OCI-LY1 (cell line): ENCODE results near the gene RRN3.
A peak's percentile ranks its signal among the peaks of the same experiment; 100 is the strongest.
"Not testable (repeated sequence)": the region's sequence is repeated elsewhere in the genome, so short reads cannot be mapped to it uniquely, and the experiment has no call there.

Experiments used
- H2AFZ ChIP-seq: fragments of 200-600 bp; sonication (generic), shearing (Covaris generic); 2 replicates; pipeline ENCODE4 v1.6.0; 2014; ENCODE audit warnings: antibody characterized with exemption, mild to moderate bottlenecking, low read length
- H3F3A ChIP-seq: fragments of 200-600 bp; sonication (generic), shearing (Covaris generic); 2 replicates; pipeline ENCODE4 v1.6.0; 2014; ENCODE audit warnings: mild to moderate bottlenecking, antibody characterized with exemption, low read length, moderate library complexity; ENCODE audit not compliant: insufficient read depth
- H3K27ac ChIP-seq: fragments of 200-600 bp; sonication (generic); 2 replicates; pipeline ENCODE4 v1.5.1; 2014; ENCODE audit warnings: low read length, mixed run types, mild to moderate bottlenecking, low read depth; ENCODE audit not compliant: poor library complexity, severe bottlenecking
- H3K27me3 ChIP-seq: fragments of 200-600 bp; sonication (generic); 2 replicates; pipeline ENCODE4 v1.6.0; 2014; ENCODE audit warnings: antibody characterized with exemption, mild to moderate bottlenecking, low read length, moderate library complexity; ENCODE audit not compliant: insufficient read depth
- H3K36me3 ChIP-seq: fragments of 200-600 bp; sonication (generic); 2 replicates; pipeline ENCODE4 v1.6.1; 2014; ENCODE audit warnings: mild to moderate bottlenecking, antibody characterized with exemption, low read length, moderate library complexity, mixed read lengths; ENCODE audit not compliant: insufficient read depth
- H3K4me1 ChIP-seq: fragments of 200-600 bp; sonication (generic); 2 replicates; pipeline ENCODE4 v1.5.1; 2014; ENCODE audit warnings: mild to moderate bottlenecking, low read length, moderate library complexity; ENCODE audit not compliant: insufficient read depth, severe bottlenecking
- H3K4me2 ChIP-seq: fragments of 200-600 bp; sonication (generic), shearing (Covaris generic); 2 replicates; pipeline ENCODE4 v1.6.1; 2014; ENCODE audit warnings: low read length
- H3K4me3 ChIP-seq: fragments of 200-600 bp; sonication (generic); 2 replicates; pipeline ENCODE4 v1.5.1; 2014; ENCODE audit warnings: low read length, low read depth, mild to moderate bottlenecking, mixed read lengths; ENCODE audit not compliant: poor library complexity, severe bottlenecking
- H3K79me2 ChIP-seq: fragments of 200-600 bp; shearing (Covaris generic); 2 replicates; pipeline ENCODE4 v1.6.1; 2016; ENCODE audit warnings: mixed run types, low read length, mixed read lengths; ENCODE audit not compliant: insufficient read depth
- H3K9ac ChIP-seq: fragments of 200-600 bp; sonication (generic), shearing (Covaris generic); 2 replicates; pipeline ENCODE4 v1.6.1; 2014; ENCODE audit warnings: mild to moderate bottlenecking, low read length, mixed read lengths
- H3K9me2 ChIP-seq: fragments of 200-600 bp; sonication (generic), shearing (Covaris generic); 2 replicates; pipeline ENCODE4 v1.6.1; 2014; ENCODE audit warnings: low read depth, mild to moderate bottlenecking, low read length, mixed read lengths
- H3K9me3 ChIP-seq: fragments of 200-600 bp; shearing (Covaris generic); 2 replicates; pipeline ENCODE4 v1.6.1; 2014; ENCODE audit warnings: low read length, mixed read lengths
- H4K20me1 ChIP-seq: fragments of 200-600 bp; sonication (generic), shearing (Covaris generic); 2 replicates; pipeline ENCODE4 v1.6.0; 2016; ENCODE audit warnings: mild to moderate bottlenecking, low read length; ENCODE audit not compliant: insufficient read depth
- CTCF ChIP-seq: fragments of 200-600 bp; sonication (generic), shearing (Covaris generic); IDR thresholded peaks from 2 replicates; pipeline ENCODE4 v1.5.1; 2017; ENCODE audit warnings: mild to moderate bottlenecking, antibody characterized with exemption, low read length, moderate library complexity, mixed read lengths

RRN3 gene

GRCh38 chr16:15025234-15025951, 68.7 kb downstream of the RRN3 start:
- not testable (repeated sequence) for H3K4me1 ChIP-seq, H3K27me3 ChIP-seq, H3K27ac ChIP-seq, H3F3A ChIP-seq, H3K9me2 ChIP-seq, H3K9ac ChIP-seq, H3K4me3 ChIP-seq, H3K4me2 ChIP-seq, H4K20me1 ChIP-seq, H2AFZ ChIP-seq, H3K79me2 ChIP-seq, H3K9me3 ChIP-seq
- peaks cover 50% of the 10 kb centered on the region; the same call in 1 of the 2 replicates for H3K36me3 ChIP-seq

- H3K79me2 ChIP-seq, H3K4me3 ChIP-seq, H3K27ac ChIP-seq, H3F3A ChIP-seq, H3K9me2 ChIP-seq, H4K20me1 ChIP-seq, H2AFZ ChIP-seq, H3K27me3 ChIP-seq, H3K9ac ChIP-seq, H3K4me2 ChIP-seq, H3K9me3 ChIP-seq, H3K4me1 ChIP-seq: not testable (repeated sequence)
- peaks cover 50% of the 10 kb centered on the region; the same call in 1 of the 2 replicates for H3K36me3 ChIP-seq
Measured at GRCh38 chr16:15024858-15025199, 69.2 kb downstream of the RRN3 start.

- H4K20me1 ChIP-seq, H3K4me1 ChIP-seq, H3K9me3 ChIP-seq, H3K27me3 ChIP-seq, H3F3A ChIP-seq, H3K9me2 ChIP-seq, H3K4me2 ChIP-seq, H3K79me2 ChIP-seq, H3K27ac ChIP-seq, H3K9ac ChIP-seq, H3K4me3 ChIP-seq, H2AFZ ChIP-seq: not testable (repeated sequence)
- H3K36me3 ChIP-seq: peaks cover 49% of the 10 kb centered on the region; the same call in 1 of the 2 replicates
Measured at GRCh38 chr16:15023381-15024077, 70.5 kb downstream of the RRN3 start.

GRCh38 chr16:15022194-15022593, 71.9 kb downstream of the RRN3 start:
- peak; percentile 83 for TF ChIP-seq CTCF
- H3K36me3 ChIP-seq: peaks cover 48% of the 10 kb centered on the region; the same call in 1 of the 2 replicates
- H3K27me3 ChIP-seq, H3F3A ChIP-seq, H3K4me3 ChIP-seq, H3K79me2 ChIP-seq, H3K9me3 ChIP-seq, H4K20me1 ChIP-seq, H2AFZ ChIP-seq, H3K9ac ChIP-seq, H3K4me2 ChIP-seq, H3K4me1 ChIP-seq, H3K27ac ChIP-seq, H3K9me2 ChIP-seq: not testable (repeated sequence)

GRCh38 chr16:15021429-15021828, 72.6 kb downstream of the RRN3 start:
- H3K27ac ChIP-seq, H3K9me3 ChIP-seq, H3K27me3 ChIP-seq, H3K9ac ChIP-seq, H3K79me2 ChIP-seq, H3K4me2 ChIP-seq, H4K20me1 ChIP-seq, H3F3A ChIP-seq, H3K4me3 ChIP-seq, H3K9me2 ChIP-seq, H3K4me1 ChIP-seq, H2AFZ ChIP-seq: not testable (repeated sequence)
- peaks cover 54% of the 10 kb centered on the region; the same call in 1 of the 2 replicates for H3K36me3 ChIP-seq

GRCh38 chr16:15016951-15017580, 77.0 kb downstream of the RRN3 start:
- H3K27me3 ChIP-seq, H3K9me2 ChIP-seq, H3K9ac ChIP-seq, H3K4me2 ChIP-seq, H3K4me1 ChIP-seq, H3K9me3 ChIP-seq, H2AFZ ChIP-seq, H4K20me1 ChIP-seq, H3K4me3 ChIP-seq, H3K79me2 ChIP-seq, H3F3A ChIP-seq: not testable (repeated sequence)
- peak overlapping the region; percentile 10 for H3K27ac ChIP-seq
- H3K36me3 ChIP-seq: peaks cover 26% of the 10 kb centered on the region; the same call in 1 of the 2 replicates
